Suprapubic skin (tissue), 4 donors: ENCODE measurements around the gene EEF1AKMT3.
A peak's percentile ranks its signal among the peaks of the same experiment; 100 is the strongest.

ENCODE experiments used
- CTCF ChIP-seq, 2 donors: fragments of 200-600 bp in 1 of 2; fragments of 450-650 bp in 1 of 2; sonication (generic) in 1 of 2; IDR thresholded peaks; one replicate each; pipeline ENCODE4 v1.5.1; 2016 to 2019; ENCODE audit warnings: antibody characterized with exemption in 2 of 2, mild to moderate bottlenecking in 1 of 2, moderate library complexity in 1 of 2
- POLR2A ChIP-seq, 2 donors: fragments of 450-650 bp; IDR thresholded peaks; one replicate each; pipeline ENCODE4 v1.6.1; 2017; ENCODE audit warnings: antibody characterized with exemption in 2 of 2, mild to moderate bottlenecking in 2 of 2, moderate library complexity in 2 of 2
- POLR2AphosphoS5 ChIP-seq, 3 donors: sonication (generic); formaldehyde crosslinking; IDR thresholded peaks; one replicate each; pipeline ENCODE4 v1.6.1; 2017; ENCODE audit warnings: antibody characterized with exemption in 3 of 3

GRCh38 chr12:57726151-57726883 lies 46.1 kb upstream of the EEF1AKMT3 start:
- peak; percentile 41 to 86 for TF ChIP-seq CTCF (IDR thresholded peaks at IDR 0.05)
- no peak for TF ChIP-seq POLR2A (IDR thresholded peaks at IDR 0.05)
- no peak for TF ChIP-seq POLR2AphosphoS5 (IDR thresholded peaks at IDR 0.05)
